Transverse colon (tissue), 3 donors: ENCODE results near the gene PMVK.

Experiments
- POLR2A ChIP-seq: fragments of 450-650 bp; IDR thresholded peaks from one replicate; pipeline ENCODE4 v1.6.1; 2016; ENCODE audit warnings: antibody characterized with exemption, mild to moderate bottlenecking, moderate library complexity
- POLR2AphosphoS5 ChIP-seq, 3 donors: sonication (generic); formaldehyde crosslinking; IDR thresholded peaks; one replicate each; pipeline ENCODE4 v1.6.1; 2016; ENCODE audit warnings: antibody characterized with exemption in 3 of 3

- TF ChIP-seq POLR2A (no peak), POLR2AphosphoS5 (IDR thresholded peaks at IDR 0.05) (no peak)
Measured at GRCh38 chr1:154943649-154944400, 7.3 kb upstream of the PMVK start.
